Suprapubic skin (tissue), 4 donors: Measurements from ENCODE around the gene NOS1AP. TPM values are rescaled to one million over a fixed set of nuclear protein-coding genes. Genes with fewer than 3 reads are reported as not detected.

ENCODE experiments used
- DNase-seq, 2 donors: peaks; one replicate each; pipeline ENCODE4 v3.0.0-alpha.2; 2019; ENCODE audit warnings: low spot score in 2 of 2
- H3K27ac ChIP-seq: fragments of 200-600 bp; sonication (generic); one replicate; pipeline ENCODE4 v1.5.1; 2019
- H3K27me3 ChIP-seq: fragments of 200-600 bp; sonication (generic); one replicate; pipeline ENCODE4 v1.5.1; 2019
- H3K36me3 ChIP-seq: fragments of 200-600 bp; sonication (generic); one replicate; pipeline ENCODE4 v1.5.1; 2019
- H3K4me1 ChIP-seq: fragments of 200-600 bp; sonication (generic); one replicate; pipeline ENCODE4 v1.5.1; 2019
- H3K4me3 ChIP-seq: fragments of 200-600 bp; sonication (generic); one replicate; pipeline ENCODE4 v1.5.1; 2019; ENCODE audit warnings: mild to moderate bottlenecking
- H3K9me3 ChIP-seq: fragments of 200-600 bp; sonication (generic); one replicate; pipeline ENCODE4 v1.5.1; 2019
- CTCF ChIP-seq, 2 donors: fragments of 200-600 bp in 1 of 2; fragments of 450-650 bp in 1 of 2; sonication (generic) in 1 of 2; IDR thresholded peaks; one replicate each; pipeline ENCODE4 v1.5.1; 2016 to 2019; ENCODE audit warnings: antibody characterized with exemption in 2 of 2, mild to moderate bottlenecking in 1 of 2, moderate library complexity in 1 of 2
- EP300 ChIP-seq: sonication (generic); formaldehyde crosslinking; IDR thresholded peaks from one replicate; pipeline ENCODE4 v1.6.1; 2017; ENCODE audit warnings: antibody characterized with exemption
- POLR2A ChIP-seq, 2 donors: fragments of 450-650 bp; IDR thresholded peaks; one replicate each; pipeline ENCODE4 v1.6.1; 2017; ENCODE audit warnings: antibody characterized with exemption in 2 of 2, mild to moderate bottlenecking in 2 of 2, moderate library complexity in 2 of 2
- POLR2AphosphoS5 ChIP-seq, 3 donors: sonication (generic); formaldehyde crosslinking; IDR thresholded peaks; one replicate each; pipeline ENCODE4 v1.6.1; 2017; ENCODE audit warnings: antibody characterized with exemption in 3 of 3
- WGBS: methylation state at CpG from one replicate; pipeline ENCODE4 v1.1.5; 2018; 5-methylcytosine and 5-hydroxymethylcytosine counted together
- total RNA-seq, 4 donors: library from RNA; depleted of rRNA; stranded (reverse); fragments of >200 nt; gene quantifications; one replicate each; pipeline ENCODE4 v1.1.0, GENCODE V29; 2016

Gene NOS1AP
- total RNA-seq, 4 donors from 2014 or later, result 1.9 to 9.5 (median 3.3) TPM

GRCh38 chr1:162293073-162293692 lies 223.7 kb downstream of the NOS1AP start:
- Histone ChIP-seq H3K4me3 (no peak overlapping the region), H3K4me1 (no peaks in the 10 kb centered on the region), H3K27me3 (no peaks in the 10 kb centered on the region), H3K36me3 (no peaks in the 10 kb centered on the region), H3K9me3 (no peaks in the 10 kb centered on the region), H3K27ac (no peak overlapping the region)
- WGBS, result 73% methylated on average over 5 of the region's 5 CpGs
- no peak for DNase-seq
- no peak for TF ChIP-seq CTCF (IDR thresholded peaks at IDR 0.05)
- no peak for TF ChIP-seq POLR2AphosphoS5 (IDR thresholded peaks at IDR 0.05)
- no peak for TF ChIP-seq POLR2A (IDR thresholded peaks at IDR 0.05)
- no peak for TF ChIP-seq EP300

- no peaks in the 10 kb centered on the region for H3K36me3 ChIP-seq
- 83% methylated on average over 3 of the region's 3 CpGs for WGBS
- no peaks in the 10 kb centered on the region for H3K27me3 ChIP-seq
- H3K27ac ChIP-seq, result no peak overlapping the region
- H3K4me3 ChIP-seq, result no peak overlapping the region
- no peak for DNase-seq
- H3K9me3 ChIP-seq, result no peaks in the 10 kb centered on the region
- no peak for TF ChIP-seq EP300
- TF ChIP-seq POLR2A (IDR thresholded peaks at IDR 0.05), result no peak
- no peak for TF ChIP-seq POLR2AphosphoS5 (IDR thresholded peaks at IDR 0.05)
- no peak for TF ChIP-seq CTCF (IDR thresholded peaks at IDR 0.05)
- no peaks in the 10 kb centered on the region for H3K4me1 ChIP-seq
Observed at GRCh38 chr1:162294015-162294414, 224.5 kb downstream of the NOS1AP start.

GRCh38 chr1:162297208-162297607 lies 227.7 kb downstream of the NOS1AP start:
- no peaks in the 10 kb centered on the region for H3K36me3 ChIP-seq
- DNase-seq, result no peak
- H3K9me3 ChIP-seq, result no peaks in the 10 kb centered on the region
- no peaks in the 10 kb centered on the region for H3K4me1 ChIP-seq
- H3K27me3 ChIP-seq, result no peaks in the 10 kb centered on the region
- H3K27ac ChIP-seq, result no peak overlapping the region
- no peak overlapping the region for H3K4me3 ChIP-seq
- WGBS, result 85% methylated on average over 4 of the region's 4 CpGs
- TF ChIP-seq EP300, result no peak
- no peak for TF ChIP-seq POLR2AphosphoS5 (IDR thresholded peaks at IDR 0.05)
- no peak for TF ChIP-seq CTCF (IDR thresholded peaks at IDR 0.05)
- no peak for TF ChIP-seq POLR2A (IDR thresholded peaks at IDR 0.05)

GRCh38 chr1:162298266-162298665 lies 228.8 kb downstream of the NOS1AP start:
- Histone ChIP-seq H3K36me3 (no peaks in the 10 kb centered on the region), H3K27ac (no peak overlapping the region), H3K9me3 (no peaks in the 10 kb centered on the region), H3K27me3 (no peaks in the 10 kb centered on the region), H3K4me1 (no peaks in the 10 kb centered on the region), H3K4me3 (no peak overlapping the region)
- no peak for DNase-seq
- no peak for TF ChIP-seq POLR2A (IDR thresholded peaks at IDR 0.05)
- no peak for TF ChIP-seq CTCF (IDR thresholded peaks at IDR 0.05)
- no peak for TF ChIP-seq EP300
- TF ChIP-seq POLR2AphosphoS5 (IDR thresholded peaks at IDR 0.05), result no peak
- 83% methylated on average over 2 of the region's 2 CpGs for WGBS

- Histone ChIP-seq H3K27me3 (no peaks in the 10 kb centered on the region), H3K36me3 (no peaks in the 10 kb centered on the region), H3K9me3 (no peaks in the 10 kb centered on the region), H3K27ac (no peak overlapping the region), H3K4me3 (no peak overlapping the region), H3K4me1 (no peaks in the 10 kb centered on the region)
- no peak for DNase-seq
- TF ChIP-seq POLR2AphosphoS5 (IDR thresholded peaks at IDR 0.05), result no peak
- TF ChIP-seq CTCF (IDR thresholded peaks at IDR 0.05), result no peak
- TF ChIP-seq EP300, result no peak
- no peak for TF ChIP-seq POLR2A (IDR thresholded peaks at IDR 0.05)
Observed at GRCh38 chr1:162299018-162299417, 229.5 kb downstream of the NOS1AP start.
